H54 (cell line): Measurements from ENCODE around the gene OCSTAMP.

ENCODE experiments used
- DNase-seq: peaks from one replicate; pipeline ENCODE4 v3.0.0; 2011; ENCODE audit warnings: low spot score, mixed read lengths; ENCODE audit not compliant: insufficient read length
- FAIRE-seq: peaks from 3 replicates; lab custom pipeline; 2011; peaks lifted over from hg19 to GRCh38; lab: Jason Lieb, UNC
- POLR2A ChIP-seq: IDR thresholded peaks from 2 replicates; pipeline ENCODE4 v1.6.1; 2011; ENCODE audit warnings: low read depth, mild to moderate bottlenecking, low read length

The OCSTAMP gene

DNA sequence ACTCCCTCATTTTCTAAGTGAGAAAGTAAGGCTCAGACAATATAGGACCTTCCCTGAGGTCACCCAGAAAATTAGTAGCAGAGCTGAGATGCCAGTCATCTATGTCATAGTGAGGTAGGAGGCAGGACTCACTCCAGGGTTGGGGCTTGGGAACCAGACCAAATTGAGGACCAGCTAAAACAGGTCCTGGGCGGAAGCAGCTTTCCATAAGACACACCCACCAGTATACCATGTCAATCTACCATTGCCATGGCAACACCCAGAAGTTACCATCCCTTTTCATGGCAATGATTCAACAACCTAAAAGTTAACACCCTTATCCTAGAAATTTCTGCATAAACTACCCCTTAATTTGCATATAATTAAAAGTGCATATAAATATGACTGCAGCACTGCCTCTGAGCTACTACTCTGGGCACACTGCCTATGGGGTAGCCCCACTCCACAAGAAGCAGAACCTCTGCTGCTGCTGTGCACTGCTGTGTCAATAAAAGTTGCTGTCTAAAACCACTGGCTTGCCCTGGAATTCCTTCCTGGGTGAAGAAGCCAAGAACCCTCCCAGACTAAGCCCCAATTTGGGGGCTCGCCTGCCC, 30.3 kb upstream of the OCSTAMP start:
- FAIRE-seq (no peak), DNase-seq (no peak)
- TF ChIP-seq POLR2A = no peak

DNA sequence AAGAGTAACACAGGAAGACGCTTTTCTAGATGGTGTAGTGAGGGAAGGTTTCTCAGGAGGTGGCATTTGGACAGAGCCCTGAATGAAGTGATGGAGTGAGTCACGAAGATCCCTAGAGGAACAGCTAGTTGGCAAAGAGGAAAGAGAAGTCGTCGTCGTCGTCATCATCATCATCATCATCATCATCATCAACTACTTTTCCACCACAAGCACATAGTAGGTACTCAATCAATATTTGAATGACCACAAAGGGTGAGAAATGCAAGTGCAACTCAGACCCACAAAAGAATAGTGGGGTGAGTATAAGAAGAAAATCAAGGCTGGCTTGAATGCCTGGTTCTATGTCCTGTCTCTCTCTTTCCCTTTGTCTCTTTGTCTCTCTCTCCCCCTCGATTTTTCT, 28.3 kb upstream of the OCSTAMP start:
- TF ChIP-seq POLR2A = no peak
- DNase-seq (no peak), FAIRE-seq (no peak)

DNA sequence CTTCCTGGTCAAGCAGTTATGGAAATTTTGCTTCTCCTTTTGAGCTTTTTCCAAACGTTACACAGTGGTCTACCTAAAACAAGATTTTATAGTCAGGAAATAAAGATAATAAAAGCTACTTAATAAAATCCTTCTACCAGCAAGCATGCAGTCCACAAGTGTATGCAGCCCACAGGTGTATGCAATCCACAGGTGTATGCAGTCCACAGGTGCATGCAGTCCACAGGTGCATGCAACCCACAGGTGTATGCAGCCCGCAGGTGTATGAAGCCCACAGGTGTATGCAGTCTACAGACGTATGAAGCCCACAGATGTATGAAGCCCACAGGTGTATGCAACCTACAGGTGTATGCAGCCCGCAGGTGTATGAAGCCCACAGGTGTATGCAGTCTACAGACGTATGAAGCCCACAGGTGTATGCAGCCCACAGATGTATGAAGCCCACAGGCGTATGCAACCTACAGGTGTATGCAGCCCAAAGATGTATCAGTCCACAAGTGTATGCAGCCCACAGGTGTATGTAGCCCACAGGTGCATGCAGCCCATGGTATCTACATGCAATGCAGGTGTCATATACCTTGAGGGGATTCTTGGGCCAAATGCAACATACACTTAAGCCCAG, 26.4 kb upstream of the OCSTAMP start:
- TF ChIP-seq POLR2A = no peak
- DNase-seq = no peak
- FAIRE-seq = no peak

DNA sequence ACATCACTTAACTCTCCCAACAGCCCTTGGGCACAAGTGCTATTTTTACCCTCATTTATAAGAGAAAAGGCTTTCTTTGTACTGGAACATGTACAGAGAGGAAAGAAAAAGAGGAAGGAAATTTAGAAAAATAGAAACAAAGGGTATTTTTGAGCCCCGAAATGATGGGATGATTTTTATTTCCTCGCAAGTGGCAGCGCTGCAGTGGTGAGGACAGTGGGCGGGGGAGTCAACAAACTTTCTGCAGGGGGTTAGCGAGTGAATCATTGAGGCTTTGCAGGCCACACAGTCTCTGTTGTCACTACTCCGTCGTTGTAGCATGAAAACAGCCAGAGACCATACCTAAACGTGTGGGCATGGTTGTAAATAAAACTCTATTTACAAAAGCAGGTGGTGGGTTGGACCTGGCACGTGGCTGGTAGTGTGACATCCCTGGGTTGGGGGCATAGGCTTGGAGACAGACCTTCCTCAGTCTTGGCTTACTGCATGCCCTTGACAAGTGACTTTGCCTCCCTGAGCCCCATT, 25.5 kb upstream of the OCSTAMP start:
- DNase-seq (no peak), FAIRE-seq (no peak)
- TF ChIP-seq POLR2A = no peak

DNA sequence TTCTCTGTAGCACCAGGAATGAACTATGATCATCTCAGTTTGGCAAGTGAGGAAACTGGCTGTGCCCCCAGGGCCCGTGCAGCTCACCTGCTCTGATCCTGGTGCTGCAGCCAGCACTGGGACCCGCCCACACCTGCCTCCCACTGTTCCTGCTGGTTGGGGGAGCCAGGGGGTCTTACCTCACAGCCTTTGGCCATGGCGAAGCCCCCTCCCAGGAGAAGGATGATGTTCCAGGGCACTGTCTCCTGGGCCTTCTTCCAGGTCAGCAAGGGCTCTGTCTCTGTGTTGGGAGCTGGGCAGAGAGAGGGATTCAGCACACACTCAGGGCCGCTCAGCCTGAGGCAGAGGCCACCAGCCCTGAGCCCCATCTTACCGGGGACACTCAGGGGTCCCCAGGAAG, 24.9 kb upstream of the OCSTAMP start:
- TF ChIP-seq POLR2A = no peak
- no peak for DNase-seq
- FAIRE-seq = no peak

DNA sequence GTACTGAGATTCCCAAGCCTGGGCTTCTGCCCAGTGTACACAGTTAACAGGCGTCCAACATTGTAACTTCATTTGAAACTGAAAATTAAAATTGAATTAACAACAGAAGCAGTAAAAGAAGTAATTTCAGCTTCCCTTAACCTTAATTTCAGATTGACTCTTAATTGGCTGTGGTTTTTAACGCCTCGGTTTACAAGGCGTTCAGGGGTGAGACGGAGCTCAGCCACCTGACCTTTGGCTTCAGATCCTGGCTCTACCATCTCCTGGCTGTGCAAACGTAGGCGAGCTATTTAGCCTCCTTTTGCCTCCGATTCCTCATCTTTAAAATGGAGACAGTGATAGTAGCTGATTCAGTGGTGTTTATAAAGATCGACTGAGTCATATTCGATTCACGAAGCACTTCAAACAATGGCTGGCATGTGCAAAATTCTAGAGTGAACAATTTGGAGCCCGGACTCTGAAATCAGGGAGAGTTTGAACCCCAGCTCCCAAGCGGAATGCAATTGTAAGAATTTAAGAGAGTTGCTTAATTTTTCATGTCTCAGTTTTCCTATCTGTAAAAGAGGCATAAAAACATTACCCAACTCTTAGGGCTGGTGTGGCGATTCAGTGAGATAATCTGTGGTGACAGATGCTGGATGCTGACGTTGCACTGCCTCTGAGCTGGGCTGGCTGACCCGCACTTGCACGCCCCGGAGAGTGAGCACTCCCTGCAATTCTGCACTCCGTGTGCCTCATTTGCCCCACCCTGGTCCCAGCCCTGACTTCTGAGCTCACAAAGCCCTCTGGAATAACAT, 23.5 kb upstream of the OCSTAMP start:
- FAIRE-seq = no peak
- TF ChIP-seq POLR2A = no peak
- no peak for DNase-seq

DNA sequence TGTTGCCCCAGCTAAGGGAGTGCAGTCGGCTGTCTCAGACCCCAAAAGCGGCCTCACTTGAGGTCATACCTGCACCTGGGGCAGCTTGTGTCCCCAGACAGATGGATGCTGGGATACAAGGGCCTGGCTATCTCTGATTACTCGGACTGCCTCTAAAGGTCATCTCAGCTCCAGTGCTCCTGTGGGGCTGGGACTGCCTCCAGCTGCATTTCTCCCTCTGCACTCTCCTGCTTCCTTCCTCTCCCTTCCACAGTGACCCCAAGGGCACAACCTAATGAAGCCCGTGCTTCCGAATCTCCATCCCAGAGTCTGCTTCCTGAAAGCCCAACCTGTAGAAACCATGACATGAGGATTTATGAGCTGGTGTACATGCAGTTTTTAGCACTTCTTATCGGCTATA, 22.8 kb upstream of the OCSTAMP start:
- FAIRE-seq = no peak
- no peak for DNase-seq
- no peak for TF ChIP-seq POLR2A

DNA sequence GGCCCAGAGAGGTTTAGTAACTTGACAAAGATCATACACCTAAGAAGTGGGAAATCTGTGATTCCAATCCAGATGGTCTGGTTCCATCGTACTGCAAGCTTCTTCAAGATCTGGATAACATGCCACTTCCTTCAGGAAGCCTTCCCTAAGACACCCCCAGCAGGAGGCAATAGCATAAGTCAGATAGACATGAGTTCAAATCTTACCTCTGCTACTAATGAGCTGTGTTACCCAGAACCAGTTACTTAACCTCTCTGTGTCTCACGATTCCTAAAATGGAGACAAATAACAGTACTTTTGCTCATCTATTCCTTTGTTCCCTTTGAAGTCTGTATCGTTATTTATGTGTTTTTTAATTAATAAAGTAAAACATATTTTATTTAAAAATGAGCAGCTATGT, 22.3 kb upstream of the OCSTAMP start:
- no peak for DNase-seq
- FAIRE-seq = no peak
- no peak for TF ChIP-seq POLR2A

DNA sequence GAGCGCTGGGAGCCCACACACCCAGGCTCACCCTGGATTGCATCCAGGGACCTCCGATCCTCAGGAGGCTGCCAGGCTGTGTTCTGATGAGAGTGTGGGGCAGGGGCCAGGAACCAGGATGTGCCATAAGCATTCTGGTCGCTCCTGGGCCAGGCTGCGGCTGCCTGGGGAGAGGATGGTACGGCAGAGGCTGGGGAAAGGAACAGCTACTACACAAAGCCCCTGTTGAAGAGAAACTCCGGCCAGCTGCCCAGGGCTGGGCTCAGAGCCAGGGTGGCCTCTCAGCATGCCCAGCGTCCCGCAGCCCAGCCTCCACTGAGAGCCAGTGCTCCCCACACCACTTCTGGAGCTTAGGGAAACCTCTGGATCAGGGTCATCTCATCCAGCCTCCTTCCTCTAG, 21.7 kb upstream of the OCSTAMP start:
- TF ChIP-seq POLR2A = no peak
- DNase-seq = no peak
- FAIRE-seq = no peak

DNA sequence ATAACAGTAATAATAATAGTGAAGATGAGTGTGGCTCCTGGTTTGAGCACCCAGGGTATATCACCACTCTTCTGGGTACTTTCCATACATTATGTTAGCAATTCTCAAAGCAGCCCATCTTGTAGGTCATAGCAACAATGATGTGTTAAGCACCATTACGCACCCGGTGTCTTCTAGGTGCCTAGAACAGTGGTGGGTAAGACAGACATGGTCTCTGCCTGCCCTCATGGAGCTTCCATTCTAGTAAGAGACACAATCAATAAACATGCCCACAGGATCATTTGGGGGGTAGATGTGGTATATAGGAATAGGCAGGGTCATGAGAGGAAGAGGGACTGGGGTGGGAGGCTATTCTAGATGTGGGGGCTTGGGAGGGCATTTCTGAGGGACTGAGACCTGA, 21.0 kb upstream of the OCSTAMP start:
- no peak for FAIRE-seq
- TF ChIP-seq POLR2A = no peak
- DNase-seq = no peak

DNA sequence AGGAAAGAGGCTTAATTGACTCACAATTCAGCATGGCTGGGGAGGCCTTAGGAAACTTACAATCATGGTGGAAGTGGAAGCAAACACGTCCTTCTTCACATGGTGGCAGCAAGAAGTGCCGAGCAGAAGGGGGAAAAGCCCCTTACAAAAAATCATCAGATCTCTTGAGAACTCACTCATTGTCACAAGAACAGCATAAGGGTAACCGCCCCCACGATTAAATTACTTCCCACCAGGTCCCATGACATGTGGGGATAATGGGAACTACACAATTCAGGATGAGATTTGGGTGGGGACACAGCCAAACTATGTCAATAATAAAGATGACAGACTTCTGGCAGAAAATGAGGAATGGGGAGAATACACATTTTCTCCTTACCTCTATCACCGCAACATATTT, 20.5 kb upstream of the OCSTAMP start:
- FAIRE-seq = no peak
- DNase-seq = no peak
- TF ChIP-seq POLR2A = no peak

DNA sequence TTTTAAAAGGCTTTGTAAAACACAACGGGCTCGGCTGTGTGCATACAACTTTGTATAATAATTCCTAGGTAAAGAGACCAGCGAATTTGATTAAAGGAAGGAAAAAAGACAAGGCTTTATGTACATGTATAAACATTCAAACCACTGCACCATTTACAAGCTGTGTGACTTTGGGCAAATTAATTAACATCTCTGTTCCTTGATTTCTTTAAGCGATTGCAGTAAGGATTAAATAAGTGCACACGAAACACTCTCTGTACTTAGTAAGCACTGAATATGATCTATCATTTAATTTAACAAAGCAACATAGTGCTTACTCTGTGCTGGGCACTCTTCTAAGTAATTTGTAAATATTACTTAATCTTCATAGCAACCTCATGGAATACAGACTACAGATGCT, 19.5 kb upstream of the OCSTAMP start:
- DNase-seq (no peak), FAIRE-seq (no peak)
- no peak for TF ChIP-seq POLR2A

DNA sequence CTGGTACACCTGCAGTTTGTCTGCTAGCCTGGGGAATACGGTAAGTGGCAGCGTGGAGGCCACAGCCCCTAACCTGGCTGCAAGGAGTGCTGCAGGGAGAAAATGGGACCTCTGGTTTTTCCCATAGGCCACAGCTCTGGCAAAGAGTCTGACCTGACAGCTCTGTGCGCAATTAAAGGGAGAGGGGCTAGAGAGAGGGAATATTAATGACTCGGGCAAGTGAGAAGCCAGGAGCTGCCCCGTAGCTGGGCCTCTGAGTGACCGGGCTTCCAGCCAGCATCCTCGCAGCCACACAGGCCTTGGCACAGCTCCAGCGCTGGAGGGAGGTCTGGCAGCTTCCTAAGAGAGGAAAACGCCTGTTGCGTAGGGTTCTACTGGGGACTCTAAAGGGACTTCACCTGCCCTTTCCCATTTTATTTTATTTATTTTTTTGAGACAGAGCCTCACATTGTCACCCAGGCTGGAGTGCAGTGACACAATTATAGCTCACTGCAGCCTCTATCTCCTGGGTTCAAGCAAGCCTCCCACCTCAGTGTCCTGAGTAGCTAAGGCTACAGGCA, 18.2 kb upstream of the OCSTAMP start:
- FAIRE-seq = no peak
- peak; percentile 47 for DNase-seq
- TF ChIP-seq POLR2A = no peak

DNA sequence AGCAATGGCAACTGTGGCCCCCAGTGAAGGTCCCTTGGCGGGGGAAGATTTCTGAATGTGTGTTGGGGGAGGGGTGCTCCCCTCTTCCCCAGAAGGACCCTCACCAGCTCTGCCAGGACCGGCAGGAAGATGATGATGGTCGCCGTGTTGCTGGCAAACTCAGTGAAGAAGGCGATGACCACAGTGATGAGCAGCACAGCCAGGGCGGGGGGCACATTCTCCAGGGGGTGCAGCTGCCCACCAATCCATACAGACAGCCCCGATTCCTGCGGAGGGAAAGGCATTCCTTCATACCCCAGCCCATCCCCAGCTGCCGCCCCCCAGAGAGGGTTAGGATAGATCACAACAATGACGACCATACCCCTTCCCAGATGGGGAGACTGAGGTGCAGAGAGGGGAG, 15.7 kb upstream of the OCSTAMP start:
- no peak for DNase-seq
- TF ChIP-seq POLR2A = no peak
- FAIRE-seq = no peak
